ENCODE data around the gene FRS2.

DNA sequence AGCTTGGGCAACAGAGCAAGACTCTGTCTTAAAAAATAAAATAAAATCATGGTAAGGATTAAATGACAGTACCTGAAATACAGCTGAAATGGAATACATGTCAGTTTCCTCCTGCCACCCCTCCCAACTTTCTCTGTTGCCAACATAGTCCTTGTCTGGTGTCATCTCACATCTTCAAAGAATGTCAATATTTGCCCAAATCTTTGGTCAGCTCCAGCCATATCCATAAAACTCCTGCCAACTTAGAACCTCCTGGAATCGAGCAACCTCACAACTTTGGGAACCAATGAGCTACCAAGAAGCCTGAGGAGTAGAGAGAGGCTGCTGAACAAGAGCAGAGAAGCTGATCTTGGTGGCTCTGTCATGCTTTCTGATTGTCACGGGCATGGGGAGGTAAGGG lies 151.4 kb downstream of the FRS2 start:
- TF ChIP-seq EZH2 (IDR thresholded peaks at IDR 0.05) (no peak), POLR2AphosphoS5 (IDR thresholded peaks at IDR 0.05; ENCODE audit: borderline replicate concordance, low read depth, low read length) (no peak), FOXP2 (optimal IDR thresholded peaks at IDR 0.05; ENCODE audit: control extremely low read depth, extremely low read length, insufficient read depth) (no peak)
